Activated T-cell treated with anti-CD3 and anti-CD28 coated beads for 4 hours (primary cell): Measurements from ENCODE around the gene SRBD1.

ENCODE experiments used
- DNase-seq: peaks from one replicate; pipeline ENCODE4 v3.0.0-alpha.2; 2020

The SRBD1 gene

DNA sequence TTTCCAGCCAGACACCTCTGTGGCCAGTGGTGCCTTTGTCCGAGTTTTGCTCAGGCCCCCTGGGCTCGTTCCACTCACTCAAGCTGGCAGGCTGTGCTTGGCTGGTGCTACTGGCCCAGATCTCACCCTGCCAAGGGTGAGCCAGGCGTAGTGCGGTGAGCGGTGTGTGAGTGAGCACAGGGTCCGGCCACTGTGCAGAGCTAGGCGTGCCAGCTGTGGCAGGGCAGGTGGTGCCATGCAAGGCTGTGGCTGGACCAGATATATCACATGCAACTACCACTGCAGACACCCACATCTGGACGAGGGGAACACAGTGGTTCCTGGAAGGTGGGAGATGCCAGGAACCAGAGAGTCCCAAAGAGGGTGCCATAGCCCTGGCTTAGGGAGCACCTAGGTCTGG is 70.1 kb downstream of the SRBD1 start:
- DNase-seq = no peak

DNA sequence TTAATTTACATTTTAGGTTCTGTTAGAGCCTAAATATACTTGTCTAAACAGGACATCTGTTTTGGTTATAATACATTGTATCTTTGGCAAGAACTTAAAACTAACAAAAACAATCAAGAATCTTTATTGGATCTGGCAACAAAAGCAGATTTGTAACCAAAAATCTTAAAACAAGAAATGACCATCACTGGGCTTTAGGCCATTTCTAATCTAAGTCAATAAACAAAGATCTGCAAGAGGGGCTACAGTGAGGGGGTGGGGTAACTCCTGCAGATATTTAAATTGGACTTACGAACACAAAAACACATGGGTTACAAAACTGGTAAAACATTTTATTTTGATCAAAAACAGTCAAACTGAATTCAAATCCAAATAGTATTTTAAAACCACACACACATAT is 77.3 kb downstream of the SRBD1 start:
- DNase-seq = no peak

DNA sequence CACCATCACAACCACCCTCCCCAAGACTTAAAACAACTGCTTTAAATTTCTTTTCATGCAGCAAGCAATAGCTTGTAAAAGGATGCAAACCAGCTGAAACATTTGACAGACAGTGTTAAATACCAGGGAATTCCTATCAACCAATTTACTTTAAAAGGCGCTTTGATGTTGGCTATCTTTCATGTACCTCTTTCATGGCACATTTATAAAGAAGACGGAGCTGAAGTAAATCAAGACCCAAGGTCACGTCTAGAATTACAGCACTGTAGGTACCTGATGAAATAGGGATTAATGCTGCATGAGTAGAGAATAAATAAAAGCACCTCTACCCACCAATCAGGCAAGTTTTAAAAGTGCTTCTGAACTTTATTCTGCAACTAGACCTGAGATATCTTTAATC is 78.9 kb downstream of the SRBD1 start:
- no peak for DNase-seq

DNA sequence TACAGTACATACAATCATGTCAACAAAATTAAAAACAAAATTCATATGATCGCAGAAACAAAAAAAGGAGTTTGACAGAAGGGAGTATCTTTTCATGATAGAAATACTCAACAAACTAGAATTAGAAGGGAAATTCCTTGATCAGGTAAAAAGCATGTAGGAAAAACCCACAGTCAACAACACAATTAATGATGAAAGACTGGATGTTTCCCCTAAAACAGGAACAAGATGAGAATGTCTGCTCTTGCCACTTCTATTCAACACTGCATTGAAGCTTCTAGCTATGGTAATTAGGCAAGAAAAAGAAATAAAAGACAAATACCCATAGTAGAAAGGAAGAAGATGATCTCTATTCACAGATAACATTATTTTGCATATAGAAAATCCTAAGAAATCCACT is 87.1 kb downstream of the SRBD1 start:
- DNase-seq = no peak

DNA sequence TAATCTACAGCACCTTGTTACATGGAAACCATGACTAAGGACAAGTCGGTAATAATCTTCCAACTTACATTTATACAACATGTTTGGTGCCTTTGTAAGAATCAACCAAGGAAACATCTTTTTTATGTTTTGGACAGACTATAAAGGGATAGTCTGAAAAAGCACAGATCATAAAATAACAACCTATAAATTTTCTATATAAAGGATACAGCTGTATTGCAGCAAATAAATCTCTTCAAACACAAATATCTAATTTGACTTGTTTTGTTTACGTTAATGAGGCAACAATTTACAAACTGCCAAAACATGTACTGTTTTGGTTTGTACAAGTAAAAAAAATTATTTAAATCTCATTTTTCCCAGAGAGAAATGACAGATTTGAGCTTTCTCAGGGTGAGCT is 92.5 kb downstream of the SRBD1 start:
- no peak for DNase-seq

DNA sequence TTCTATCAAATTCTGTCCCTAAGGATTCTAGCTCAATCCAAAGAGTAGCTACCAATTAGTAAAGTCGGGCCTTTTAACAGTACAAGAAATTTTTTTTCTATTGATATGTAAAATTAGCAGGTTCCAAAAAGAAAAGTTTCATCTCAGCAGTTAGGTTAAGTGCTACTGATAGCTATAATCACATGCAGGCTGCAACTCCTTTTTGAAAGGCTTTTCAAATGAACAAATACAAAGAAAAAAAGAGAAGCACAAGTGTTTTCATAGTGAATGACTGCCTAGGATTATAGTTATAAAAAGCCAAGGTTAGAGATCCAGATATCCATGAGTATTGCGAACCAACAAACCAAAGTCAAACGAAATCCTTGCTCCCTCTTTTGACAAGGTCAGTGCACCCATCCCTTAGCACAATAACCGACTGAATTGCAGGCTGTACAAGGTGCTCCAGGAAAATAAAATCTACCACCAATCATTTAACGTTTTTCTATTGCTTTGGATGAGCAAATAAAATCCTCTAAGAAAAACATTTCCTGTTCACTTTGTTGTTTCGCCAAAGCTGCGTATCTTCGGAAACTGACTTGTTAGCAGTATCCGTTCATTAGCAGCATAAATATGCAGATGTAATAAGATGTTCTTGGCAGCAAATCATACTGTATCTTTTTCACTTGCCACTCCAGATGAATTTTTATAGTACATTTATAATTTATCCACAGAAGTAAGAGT is 100.2 kb downstream of the SRBD1 start:
- DNase-seq = no peak

DNA sequence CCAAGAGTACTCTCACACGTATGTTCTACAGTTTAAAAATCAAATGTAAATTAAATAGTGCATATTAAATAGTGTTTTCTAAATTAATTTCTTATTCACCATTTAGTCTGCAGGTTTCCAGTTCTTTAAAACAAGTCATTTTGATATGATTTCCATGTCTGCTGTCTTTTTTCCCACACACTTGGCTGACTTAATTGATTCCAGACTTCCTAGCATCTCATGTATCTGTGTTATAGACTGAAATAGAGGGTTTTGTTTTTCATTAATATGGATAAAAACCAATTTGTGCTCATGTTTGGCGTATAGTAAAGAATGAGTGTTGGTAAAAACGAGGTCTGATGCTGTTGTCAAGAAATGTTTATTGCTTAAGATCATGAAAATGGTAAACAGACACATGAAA is 104.3 kb downstream of the SRBD1 start:
- no peak for DNase-seq

DNA sequence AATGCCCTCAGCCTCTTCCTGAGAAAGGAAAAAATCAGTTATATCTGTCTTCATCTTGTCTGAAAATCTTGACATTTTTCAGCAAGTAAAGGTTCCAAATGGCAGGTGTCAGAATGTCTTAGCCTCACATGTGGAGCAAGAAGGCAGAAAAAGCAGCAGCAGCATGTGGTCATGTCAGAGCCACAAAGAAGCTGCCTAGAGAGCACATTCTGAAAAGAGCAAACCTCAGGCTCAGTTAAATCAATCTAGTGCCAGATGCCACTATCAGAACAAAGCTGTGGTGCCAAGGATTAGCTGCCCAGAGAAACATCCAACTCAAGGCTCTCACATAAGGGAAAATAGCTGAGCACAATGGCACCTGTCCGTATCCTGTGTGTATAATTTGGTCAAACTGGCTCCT is 105.9 kb downstream of the SRBD1 start:
- no peak for DNase-seq

DNA sequence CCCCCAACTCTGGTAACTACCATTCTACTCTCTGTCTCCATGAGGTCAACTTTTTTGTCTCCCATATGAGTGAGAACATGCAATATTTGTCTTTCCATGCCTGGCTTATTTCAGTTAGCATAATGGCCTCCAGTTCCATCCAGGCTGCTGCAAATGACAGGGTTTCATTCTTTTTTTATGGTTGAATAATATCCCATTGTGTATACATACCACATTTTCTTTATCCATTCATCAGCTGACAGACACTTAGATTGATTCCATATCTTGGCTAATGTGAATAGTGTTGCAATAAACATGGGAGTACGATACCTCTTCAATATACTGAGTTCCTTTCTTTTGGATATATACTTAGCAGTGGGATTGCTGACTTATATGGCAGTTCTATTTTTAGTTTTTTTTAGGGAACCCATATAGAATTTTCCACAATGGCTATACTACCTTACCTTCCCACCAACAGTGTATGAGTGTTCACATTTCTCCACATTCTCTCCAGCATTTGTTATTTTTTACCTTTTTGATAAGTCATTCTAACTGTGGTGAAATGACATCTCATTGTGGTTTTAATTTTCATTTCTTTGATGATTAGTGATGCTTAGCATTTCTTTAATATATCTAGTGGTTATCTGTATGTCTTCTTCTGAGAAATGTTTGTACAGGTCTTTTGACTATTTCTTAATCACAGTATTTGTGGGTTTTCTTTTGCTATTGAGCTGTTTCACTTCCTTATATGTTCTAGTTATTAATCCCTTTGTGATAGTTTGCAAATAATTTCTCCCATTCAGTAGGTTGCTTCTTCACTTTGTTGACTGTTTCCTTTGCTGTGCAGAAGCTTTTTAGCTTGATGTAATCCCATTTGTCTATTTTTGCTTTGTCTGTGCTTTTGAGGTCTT is 112.2 kb downstream of the SRBD1 start:
- no peak for DNase-seq

DNA sequence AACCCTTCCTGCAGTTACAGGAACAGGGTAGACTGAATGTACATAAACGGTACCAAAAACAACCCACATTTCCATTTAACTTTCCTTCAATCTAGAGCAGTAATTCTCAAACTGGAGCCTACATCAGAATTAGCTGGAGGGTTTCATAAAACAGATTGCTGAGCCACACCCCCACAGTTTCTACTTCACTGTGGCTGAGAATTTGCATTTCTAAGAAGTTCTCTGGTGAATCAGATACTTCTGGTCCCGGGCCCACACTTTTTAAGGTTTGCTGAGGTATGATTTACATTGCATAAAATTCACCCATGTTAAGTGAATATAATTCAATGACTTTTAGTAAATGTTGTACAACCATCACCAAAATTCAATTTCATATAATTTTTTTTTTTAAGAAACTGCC is 113.7 kb downstream of the SRBD1 start:
- no peak for DNase-seq

DNA sequence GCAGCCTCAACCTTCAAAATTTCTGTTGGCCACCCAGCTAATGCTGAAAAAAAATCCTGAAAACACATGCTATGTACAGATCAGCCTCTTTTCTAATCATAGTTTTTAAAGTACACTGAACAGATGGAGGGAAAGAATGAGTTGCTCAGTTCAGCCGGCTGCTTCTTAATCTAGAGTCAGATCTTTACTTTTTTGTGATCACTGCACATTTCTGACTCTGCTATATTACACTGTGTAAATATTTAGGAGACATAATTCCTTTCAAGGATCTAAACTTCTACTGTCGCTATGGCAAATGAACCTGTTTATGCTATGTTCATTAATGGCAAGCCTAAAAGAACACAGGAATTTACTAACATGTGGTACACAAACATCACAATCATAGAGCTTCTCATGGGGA is 114.2 kb downstream of the SRBD1 start:
- no peak for DNase-seq

DNA sequence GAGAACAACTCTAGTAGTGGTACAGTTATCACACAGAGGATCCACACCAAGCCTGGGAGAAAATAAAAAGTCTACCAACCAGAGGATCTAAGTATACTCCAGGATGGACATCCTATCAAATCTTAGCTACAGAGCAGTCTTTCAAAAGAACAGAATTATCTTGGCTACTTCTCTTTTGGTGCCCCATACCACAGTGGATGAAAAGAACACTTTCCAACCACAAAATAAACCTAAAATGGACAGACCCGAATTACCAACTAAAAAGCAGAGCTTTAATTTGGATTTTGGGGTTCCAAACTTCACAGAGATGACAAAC is 116.1 kb downstream of the SRBD1 start:
- no peak for DNase-seq

DNA sequence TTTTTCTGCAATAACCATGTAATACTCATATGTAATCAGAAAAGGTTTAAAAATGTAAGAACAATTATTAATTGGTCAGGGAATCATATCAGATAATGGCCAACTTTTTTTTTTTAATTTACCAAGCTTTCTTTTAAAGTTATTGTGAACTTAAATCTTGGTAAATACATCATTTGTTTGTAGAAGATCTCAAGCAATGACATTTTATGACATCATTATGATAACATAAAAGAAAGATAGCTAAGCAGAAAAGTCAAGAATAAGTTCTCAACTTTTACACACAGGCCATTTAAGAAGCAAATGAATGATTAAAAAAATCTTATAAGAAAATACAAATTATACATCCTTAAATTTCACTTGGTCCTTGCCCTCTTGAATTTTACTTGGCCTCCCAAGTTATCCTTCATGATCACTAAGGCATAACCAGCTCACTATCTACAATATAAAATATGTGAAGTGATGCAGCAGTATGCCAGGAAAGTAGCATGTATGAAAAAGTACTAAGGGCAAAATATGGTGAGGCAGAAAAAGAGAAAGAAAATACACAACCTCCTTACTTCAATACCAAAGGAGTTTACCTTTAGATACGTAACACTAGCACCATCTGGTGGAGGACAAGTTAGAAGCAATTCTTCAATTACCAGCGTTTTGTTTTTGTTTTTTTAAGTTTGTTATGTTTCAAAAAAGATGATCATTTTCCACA is 116.6 kb downstream of the SRBD1 start:
- no peak for DNase-seq

DNA sequence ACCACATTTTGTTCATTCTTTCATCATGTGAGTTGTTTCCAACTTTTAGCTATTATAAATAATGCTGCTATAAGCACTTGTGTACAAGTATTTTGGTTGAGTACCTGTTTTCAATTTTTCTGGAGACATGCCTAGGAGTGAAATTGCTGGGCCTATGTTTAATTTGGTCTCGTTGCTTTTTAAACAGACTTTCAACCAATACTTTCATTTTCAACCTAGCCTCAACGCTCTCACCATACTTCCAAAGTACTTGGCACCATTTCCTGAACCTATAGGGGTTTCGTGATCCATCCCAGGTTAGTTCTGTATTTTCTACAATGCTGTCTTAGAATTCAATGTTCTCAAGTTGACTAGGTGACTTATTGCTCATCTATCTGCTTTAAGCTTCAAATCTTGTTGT is 126.1 kb downstream of the SRBD1 start:
- no peak for DNase-seq

DNA sequence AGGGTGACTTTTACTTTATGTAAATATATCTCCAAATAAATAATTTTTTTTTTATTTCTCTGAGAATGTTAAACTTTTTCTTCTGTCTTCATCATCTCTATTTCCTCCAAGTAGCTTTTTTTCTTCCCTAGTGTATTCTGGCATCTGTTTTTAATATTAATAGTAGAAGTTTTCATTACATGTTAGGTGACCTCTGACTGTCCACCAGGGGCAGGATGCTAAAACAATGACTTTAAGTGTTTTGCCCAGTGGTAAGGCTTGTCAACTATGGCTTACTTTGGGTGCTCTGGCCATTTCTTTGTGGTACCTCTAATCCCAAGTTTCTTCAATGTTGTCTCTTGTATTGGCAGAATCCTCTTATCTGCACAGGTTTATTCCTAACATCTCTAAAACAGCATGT is 127.1 kb downstream of the SRBD1 start:
- DNase-seq = no peak

DNA sequence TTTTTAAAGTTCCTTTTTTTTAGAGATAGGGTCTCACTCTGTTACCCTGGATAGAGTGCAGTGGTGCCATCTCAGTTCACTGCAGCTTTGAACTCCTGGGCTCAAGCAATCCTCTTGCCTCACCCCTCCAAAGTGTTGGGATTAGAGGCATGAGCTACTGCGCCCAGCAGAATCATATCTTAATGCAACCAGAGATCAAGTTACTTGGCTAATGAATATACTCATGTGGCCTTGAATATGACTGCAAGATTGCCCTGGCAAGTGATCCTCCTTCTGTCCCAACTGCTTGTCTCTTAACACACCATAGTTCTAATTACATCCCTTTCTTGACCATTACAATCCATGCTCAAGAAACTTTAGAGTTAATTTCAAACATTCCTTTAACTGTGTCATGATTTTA is 133.5 kb downstream of the SRBD1 start:
- DNase-seq = no peak

DNA sequence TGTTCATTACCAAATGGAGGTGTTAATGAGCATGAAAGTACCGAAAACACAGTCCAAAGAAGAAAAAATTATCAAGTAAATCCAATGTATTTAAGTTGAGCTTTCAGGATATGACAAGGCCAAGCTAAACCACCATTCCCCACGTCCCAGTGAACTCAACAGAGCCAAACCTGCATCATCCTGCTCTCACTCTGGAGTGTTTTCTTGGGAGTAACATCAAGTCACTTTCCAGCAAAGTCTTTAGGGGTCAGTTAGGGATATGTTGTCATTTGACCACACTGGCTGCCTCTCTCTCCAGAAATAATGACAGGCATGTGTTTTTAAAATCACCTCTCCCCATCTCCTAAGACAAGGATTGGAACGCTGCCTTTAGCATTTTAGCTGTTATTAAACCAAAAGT is 140.5 kb downstream of the SRBD1 start:
- no peak for DNase-seq

DNA sequence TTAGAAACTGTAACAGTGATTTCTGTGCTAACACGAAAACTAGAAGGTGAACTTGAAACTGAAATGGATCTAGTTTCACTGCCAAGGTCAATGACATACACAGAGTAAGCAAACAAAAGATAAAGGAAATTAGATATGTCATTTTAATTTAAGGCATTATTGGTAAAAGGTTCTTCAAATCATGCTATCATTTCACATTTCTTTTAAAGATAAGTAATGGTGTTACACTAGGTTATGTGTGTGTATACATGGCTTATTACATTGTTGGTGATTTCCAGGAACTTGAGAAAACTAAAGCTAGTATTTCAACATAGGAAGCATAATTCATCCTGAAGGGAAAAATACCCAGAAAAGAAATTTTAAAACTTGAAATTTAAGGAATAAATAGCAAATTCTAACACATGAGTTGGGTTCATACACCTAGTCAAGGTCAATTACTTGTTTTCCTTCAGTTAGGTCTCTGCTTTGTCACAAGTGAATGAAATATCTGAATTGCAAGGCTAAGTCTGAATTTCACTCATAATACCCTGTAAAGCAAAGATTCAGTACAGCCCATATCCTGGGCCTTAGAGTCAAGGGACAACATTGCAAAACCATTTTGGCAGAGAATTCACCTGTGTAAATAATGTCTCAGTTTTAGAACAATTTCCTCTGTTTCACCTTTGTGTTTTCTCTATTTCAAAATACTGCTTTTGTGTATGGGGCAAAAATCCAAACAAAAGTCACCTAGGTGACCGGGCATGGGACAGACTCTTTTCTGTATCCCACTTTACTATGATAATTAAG is 141.6 kb downstream of the SRBD1 start:
- no peak for DNase-seq

DNA sequence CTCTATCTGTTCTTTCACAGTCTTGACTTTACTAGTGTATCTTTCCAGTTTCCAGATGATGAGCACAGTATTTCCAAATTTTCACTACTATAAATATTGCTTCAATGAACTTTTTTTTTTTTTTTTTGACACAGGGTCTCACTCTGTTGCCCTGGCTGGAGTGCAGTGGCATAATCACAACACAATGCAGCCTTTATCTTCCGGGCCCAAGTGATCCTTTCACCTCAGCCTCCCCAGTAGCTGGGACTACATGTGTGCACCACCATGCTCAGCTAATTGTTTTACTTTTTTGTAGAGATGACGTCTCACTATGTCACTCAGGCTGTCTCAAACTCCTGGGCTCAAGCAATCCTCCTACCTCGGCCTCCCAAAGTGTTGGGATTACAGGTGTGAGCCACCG is 142.8 kb downstream of the SRBD1 start:
- DNase-seq = no peak

DNA sequence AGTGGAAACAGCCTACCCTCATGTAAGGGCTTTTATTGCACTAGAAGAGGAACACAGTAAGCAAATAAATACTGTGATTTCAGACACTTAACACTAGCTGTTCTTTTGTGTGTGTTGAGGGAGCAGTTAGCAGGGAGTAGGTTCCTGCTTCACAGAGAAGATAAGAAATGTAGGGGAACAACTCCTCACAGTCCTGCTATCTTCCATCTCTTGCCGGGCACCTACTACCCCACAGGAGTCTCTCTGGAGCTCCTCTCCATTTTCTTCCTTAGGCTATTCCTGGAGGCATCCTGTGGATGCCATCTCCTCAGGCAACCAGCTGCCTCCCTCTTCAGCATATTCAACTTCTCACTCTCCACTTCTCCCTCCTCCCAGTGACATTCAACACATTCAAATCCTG is 145.0 kb downstream of the SRBD1 start:
- DNase-seq = no peak

DNA sequence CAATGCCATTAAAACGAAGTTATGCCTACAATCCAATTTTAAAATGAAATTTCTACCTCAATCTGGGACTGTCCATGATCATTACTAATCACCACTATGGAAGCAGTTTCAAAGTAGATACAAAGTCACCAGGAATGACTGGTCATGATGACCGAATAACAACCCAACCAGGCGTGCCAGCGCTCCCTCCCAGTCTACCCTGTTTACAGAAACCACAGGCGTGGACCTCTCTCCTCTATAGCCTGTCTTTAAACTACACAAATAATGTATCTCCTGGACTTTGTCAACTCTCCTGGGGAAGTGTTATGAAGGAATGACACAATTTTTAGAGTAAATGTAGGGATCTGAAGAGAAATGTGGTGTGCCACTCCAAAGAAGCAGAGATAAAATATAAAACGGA is 150.2 kb downstream of the SRBD1 start:
- no peak for DNase-seq

DNA sequence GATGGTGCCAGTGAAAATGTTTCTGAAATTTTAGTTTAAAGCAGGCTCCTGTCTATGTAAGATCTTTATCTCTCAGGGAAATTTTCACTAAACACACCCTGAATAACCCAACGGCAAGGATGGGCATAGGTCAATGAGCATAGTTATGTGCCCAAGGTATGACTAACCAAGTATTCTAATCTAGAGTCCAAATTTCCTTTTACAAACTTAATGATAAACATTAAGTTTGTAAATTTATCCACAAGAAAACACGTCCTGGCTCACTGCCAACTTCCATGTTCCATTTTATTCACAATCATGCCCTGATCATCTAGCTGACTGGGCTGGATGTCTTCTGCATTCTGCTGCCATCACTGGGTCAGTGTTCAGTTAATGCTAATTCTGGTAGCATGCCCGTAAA is 151.2 kb downstream of the SRBD1 start:
- no peak for DNase-seq

DNA sequence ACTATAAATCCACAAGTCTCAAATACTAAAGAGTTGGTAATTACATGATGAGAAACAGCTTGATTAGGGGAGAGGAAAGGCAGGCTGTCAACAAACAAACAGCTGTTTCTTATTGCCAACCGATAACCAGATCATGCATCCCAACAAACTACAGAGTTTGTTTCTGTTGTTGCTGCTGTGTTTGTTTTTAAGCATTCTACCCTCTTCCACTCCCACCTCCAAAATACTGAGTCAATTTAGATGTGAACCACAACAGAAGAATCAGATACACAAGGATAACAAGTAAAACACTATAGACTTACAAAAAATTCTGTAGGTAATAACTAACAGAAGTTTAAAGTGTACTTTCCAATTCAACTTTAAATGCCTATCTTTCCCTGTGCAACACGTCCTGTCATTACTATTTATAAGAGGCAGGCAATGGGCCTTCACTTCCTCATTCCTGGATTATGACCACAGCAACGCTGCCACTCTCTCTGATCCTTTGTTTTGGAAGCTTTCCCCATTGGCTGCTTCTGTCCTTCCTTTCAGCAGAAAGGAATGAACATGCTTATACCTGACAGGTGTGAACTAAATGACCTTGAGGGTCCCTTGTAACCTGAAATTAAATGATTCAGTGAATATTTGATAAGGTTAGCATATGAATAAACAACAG is 152.0 kb downstream of the SRBD1 start:
- DNase-seq = no peak
